Left forelimb (tissue), 1 donor: ENCODE data around the gene MORC3.
"Not testable (repeated sequence)": the region's sequence is repeated elsewhere in the genome, so short reads cannot be mapped to it uniquely, and the experiment has no call there.

ENCODE experiments used
- DNase-seq: peaks from one replicate; pipeline ENCODE4 v3.0.0-alpha.2; 2018; ENCODE audit warnings: low spot score

Gene MORC3

GRCh38 chr21:36386031-36386642, 66.1 kb downstream of the MORC3 start:
- DNase-seq: no peak

GRCh38 chr21:36388096-36388495, 68.1 kb downstream of the MORC3 start:
- no peak for DNase-seq

GRCh38 chr21:36388835-36389234, 68.8 kb downstream of the MORC3 start:
- no peak for DNase-seq

GRCh38 chr21:36391649-36392048, 71.7 kb downstream of the MORC3 start:
- not testable (repeated sequence) for DNase-seq

GRCh38 chr21:36395353-36396111, 75.5 kb downstream of the MORC3 start:
- no peak for DNase-seq

GRCh38 chr21:36396325-36396724, 76.3 kb downstream of the MORC3 start:
- DNase-seq: no peak

GRCh38 chr21:36396971-36397370, 77.0 kb downstream of the MORC3 start:
- no peak for DNase-seq

GRCh38 chr21:36397606-36398005, 77.6 kb downstream of the MORC3 start:
- DNase-seq: no peak

- DNase-seq: not testable (repeated sequence)
These were observed 79.7 kb downstream of the MORC3 start for GRCh38 chr21:36399736-36400135.

GRCh38 chr21:36400719-36401118, 80.7 kb downstream of the MORC3 start:
- DNase-seq: no peak

GRCh38 chr21:36402339-36402738, 82.3 kb downstream of the MORC3 start:
- DNase-seq: no peak

GRCh38 chr21:36403713-36404112, 83.7 kb downstream of the MORC3 start:
- DNase-seq: no peak

GRCh38 chr21:36408568-36408967, 88.6 kb downstream of the MORC3 start:
- DNase-seq: no peak

- no peak for DNase-seq
These were observed 91.3 kb downstream of the MORC3 start for GRCh38 chr21:36411301-36411700.

- DNase-seq: no peak
These were observed 92.9 kb downstream of the MORC3 start for GRCh38 chr21:36412916-36413315.

GRCh38 chr21:36415375-36415774, 95.4 kb downstream of the MORC3 start:
- DNase-seq: no peak

GRCh38 chr21:36419241-36419640, 99.2 kb downstream of the MORC3 start:
- no peak for DNase-seq

- DNase-seq: peak; percentile 78
These were observed 100.0 kb downstream of the MORC3 start for GRCh38 chr21:36419996-36420395.

- DNase-seq: no peak
These were observed 100.8 kb downstream of the MORC3 start for GRCh38 chr21:36420571-36421339.

- DNase-seq: no peak
These were observed 102.5 kb downstream of the MORC3 start for GRCh38 chr21:36422279-36423098.

GRCh38 chr21:36423771-36424433, 103.9 kb downstream of the MORC3 start:
- no peak for DNase-seq

GRCh38 chr21:36424592-36424991, 104.6 kb downstream of the MORC3 start:
- DNase-seq: no peak
